GM18499 (cell line): ENCODE data around the gene CHD3.

Experiments used
- ATAC-seq: cut with Tn5 transposase; IDR thresholded peaks from one replicate; pipeline ENCODE4 v1.9.1; 2021; ENCODE audit warnings: moderate number of reproducible peaks; ENCODE audit not compliant: insufficient read depth, unreplicated experiment

CHD3 gene

DNA sequence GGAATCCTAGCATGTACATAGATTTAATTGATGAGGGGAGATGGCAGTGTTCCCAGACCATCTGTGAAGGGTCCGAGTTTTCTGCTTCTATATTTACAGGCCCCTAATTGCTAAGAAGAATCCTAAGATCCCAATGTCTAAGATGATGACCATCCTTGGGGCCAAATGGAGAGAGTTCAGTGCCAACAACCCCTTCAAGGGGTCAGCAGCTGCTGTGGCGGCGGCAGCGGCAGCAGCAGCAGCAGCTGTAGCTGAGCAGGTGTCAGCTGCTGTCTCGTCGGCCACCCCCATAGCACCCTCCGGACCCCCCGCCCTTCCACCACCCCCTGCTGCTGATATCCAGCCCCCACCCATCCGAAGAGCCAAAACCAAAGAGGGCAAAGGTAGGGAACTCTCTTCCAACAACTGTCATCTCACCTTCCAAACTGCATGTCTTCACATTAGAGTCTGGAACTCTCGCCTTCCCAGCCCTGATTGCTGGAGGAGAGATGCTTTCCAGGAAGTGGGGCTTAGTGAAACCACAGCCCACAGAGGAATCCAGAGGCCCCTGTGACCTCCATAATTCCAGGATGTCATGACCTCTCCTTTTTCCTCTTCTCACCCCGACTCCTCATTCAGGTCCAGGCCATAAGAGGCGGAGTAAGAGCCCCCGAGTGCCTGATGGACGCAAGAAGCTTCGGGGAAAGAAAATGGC lies 4.7 kb downstream of the CHD3 start:
- no peak for ATAC-seq

DNA sequence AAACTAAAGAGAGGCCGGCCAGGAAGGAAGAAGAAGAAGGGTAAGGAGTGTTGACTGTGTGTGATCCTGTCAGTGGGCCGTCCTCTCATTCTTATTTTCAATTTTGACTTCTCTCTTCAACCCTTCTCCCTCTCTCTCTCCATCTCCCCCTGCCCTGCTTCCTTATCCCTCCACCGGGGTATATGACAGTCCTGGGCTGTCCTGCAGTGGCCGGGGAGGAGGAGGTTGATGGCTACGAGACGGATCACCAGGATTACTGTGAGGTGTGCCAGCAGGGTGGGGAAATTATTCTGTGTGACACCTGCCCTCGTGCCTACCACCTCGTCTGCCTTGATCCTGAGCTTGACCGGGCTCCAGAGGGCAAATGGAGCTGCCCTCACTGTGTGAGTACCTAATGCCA lies 5.6 kb downstream of the CHD3 start:
- ATAC-seq: no peak

DNA sequence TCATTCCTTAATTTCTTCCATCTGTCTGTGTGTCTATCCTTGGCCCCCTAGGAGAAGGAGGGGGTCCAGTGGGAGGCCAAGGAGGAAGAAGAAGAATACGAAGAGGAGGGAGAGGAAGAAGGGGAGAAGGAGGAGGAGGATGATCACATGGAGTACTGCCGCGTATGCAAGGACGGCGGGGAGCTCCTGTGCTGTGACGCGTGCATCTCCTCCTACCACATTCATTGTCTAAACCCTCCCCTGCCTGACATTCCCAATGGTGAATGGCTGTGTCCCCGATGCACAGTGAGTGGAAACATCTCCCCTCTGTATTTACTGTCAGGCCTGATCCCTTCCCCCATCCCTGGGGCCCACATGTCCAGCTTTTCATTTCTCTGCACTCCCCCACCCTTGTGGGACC lies 6.3 kb downstream of the CHD3 start:
- no peak for ATAC-seq

- ATAC-seq: no peak
These were observed 8.5 kb downstream of the CHD3 start for GRCh38 chr17:7897090-7897489.

GRCh38 chr17:7897773-7898172 lies 9.2 kb downstream of the CHD3 start:
- ATAC-seq: no peak

GRCh38 chr17:7903154-7904103 lies 14.8 kb downstream of the CHD3 start:
- no peak for ATAC-seq

DNA sequence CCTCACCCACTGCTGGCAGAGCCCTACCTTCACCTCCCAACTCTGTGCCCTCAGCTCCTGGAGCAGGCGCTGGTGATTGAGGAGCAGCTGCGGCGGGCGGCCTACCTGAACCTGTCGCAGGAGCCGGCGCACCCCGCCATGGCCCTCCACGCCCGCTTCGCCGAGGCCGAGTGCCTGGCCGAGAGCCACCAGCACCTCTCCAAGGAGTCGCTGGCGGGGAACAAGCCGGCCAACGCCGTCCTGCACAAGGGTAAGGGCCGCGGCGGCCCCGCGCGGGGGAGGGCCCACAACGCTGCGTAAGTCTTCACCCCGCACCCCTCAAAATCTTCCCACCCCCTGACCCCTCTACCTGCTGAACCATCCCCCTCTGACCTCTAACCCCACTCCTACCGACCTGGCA lies 20.5 kb downstream of the CHD3 start:
- no peak for ATAC-seq

GRCh38 chr17:7910281-7910680 lies 21.7 kb downstream of the CHD3 start:
- ATAC-seq: no peak

GRCh38 chr17:7910711-7911110 lies 22.1 kb downstream of the CHD3 start:
- ATAC-seq: no peak

GRCh38 chr17:7911116-7911515 lies 22.5 kb downstream of the CHD3 start:
- ATAC-seq: no peak

GRCh38 chr17:7912927-7913524 lies 24.4 kb downstream of the CHD3 start:
- no peak for ATAC-seq

GRCh38 chr17:7915179-7915610 lies 26.6 kb downstream of the CHD3 start:
- no peak for ATAC-seq

- ATAC-seq: peak; percentile 40
These were observed 27.2 kb downstream of the CHD3 start, which contains the start of gene RNF227 for GRCh38 chr17:7915611-7916384. RNF227 (minus strand) TSS chr17:7916289; CDS start chr17:7916195, 94 bp downstream.

GRCh38 chr17:7916385-7916682 lies 27.7 kb downstream of the CHD3 start:
- no peak for ATAC-seq

- ATAC-seq: no peak
These were observed 28.2 kb downstream of the CHD3 start for GRCh38 chr17:7916808-7917207.

GRCh38 chr17:7922269-7922844 lies 33.8 kb downstream of the CHD3 start:
- ATAC-seq: no peak

DNA sequence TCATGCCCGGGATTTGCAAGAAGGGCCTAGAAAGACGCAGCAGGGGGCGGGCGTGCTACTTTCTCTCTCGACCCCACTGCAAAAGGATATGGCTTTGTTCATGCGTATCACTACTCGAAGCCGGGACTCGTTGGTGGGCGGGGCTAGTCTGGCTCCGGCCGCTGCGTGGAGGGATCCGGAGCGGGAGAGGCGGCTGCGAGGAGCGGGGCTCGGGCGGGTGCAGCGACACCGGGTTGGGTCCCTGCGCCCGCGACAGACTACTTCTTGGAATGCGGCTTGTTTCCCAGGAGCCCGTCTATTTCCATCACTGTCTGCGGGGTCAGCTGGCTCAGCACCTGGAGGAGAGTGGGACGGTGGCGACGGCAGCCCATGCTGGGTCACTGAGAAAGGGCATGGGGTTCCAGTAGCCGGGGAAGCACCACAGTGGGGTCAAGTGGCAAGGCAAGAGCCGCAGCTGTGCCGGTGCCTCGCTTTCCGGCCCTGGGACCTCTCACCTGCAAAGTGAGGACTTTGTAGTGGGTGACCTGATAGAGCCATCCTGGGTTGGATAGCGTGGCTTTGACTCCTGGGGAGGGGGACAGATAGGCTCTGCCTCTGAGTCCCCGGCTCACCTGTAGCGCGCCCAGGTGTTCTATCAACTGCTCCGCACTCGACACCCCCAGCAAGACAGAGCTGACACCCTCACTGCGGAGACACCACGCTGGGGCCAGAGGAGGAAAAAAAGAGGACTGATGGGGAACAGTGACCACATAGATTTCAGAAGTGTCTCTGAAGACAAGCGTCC lies 34.4 kb downstream of the CHD3 start:
- ATAC-seq: no peak

GRCh38 chr17:7927596-7927995 lies 39.0 kb downstream of the CHD3 start:
- no peak for ATAC-seq
